ENCODE results near the gene RNASE8. TPM values are rescaled to one million over a fixed set of nuclear protein-coding genes. Genes with fewer than 3 reads are reported as not detected.

RNASE8 gene
- total RNA-seq, result not detected in 2 replicates

GRCh38 chr14:21057803-21058675 lies at the start of gene RNASE8:
TSS of gene RNASE8 (plus strand) at chr14:21057822. CDS start at chr14:21057893, 71 bp downstream.

GRCh38 chr14:21024585-21025370 lies 32.8 kb upstream of the RNASE8 start, which contains the start of gene NDRG2:
TSS of gene NDRG2 (minus strand) at chr14:21025061. CDS start at chr14:21023315, 1,746 bp downstream.

GRCh38 chr14:21029917-21030316 lies 27.7 kb upstream of the RNASE8 start, which contains the start of gene TPPP2:
TSS of gene TPPP2 (plus strand) at chr14:21030217. CDS start at chr14:21030582, 365 bp downstream.

GRCh38 chr14:21034707-21035106 lies 22.9 kb upstream of the RNASE8 start, which contains the start of gene RNASE13:
TSS of gene RNASE13 (minus strand) at chr14:21034807. CDS start at chr14:21034288, 519 bp downstream.

GRCh38 chr14:21041676-21042433 lies 15.8 kb upstream of the RNASE8 start, which contains the start of gene RNASE7:
TSS of gene RNASE7 (plus strand) at chr14:21042362. CDS start at chr14:21042993, 631 bp downstream.

GRCh38 chr14:21070083-21070609 lies 12.5 kb downstream of the RNASE8 start, which contains the start of gene ARHGEF40:
TSS of gene ARHGEF40 (plus strand) at chr14:21070304. CDS start at chr14:21070397, 93 bp downstream.

GRCh38 chr14:21098076-21098891 lies 40.7 kb downstream of the RNASE8 start, which contains the start of gene ZNF219:
TSS of gene ZNF219 (minus strand) at chr14:21098655. CDS start at chr14:21093591, 5,064 bp downstream.

GRCh38 chr14:21100931-21101330 lies 43.3 kb downstream of the RNASE8 start, which contains the start of gene TMEM253:
TSS of gene TMEM253 (plus strand) at chr14:21101066. CDS start at chr14:21101344, 278 bp downstream.

Other genes with a start within 250 kb of the RNASE8 start
- not detected in 2 replicates for gene RNASE3, start 166.4 kb upstream of the RNASE8 start, total RNA-seq
- gene RNASE2, start 102.3 kb upstream of the RNASE8 start, total RNA-seq, result not detected in 2 replicates
- gene METTL17, start 67.8 kb upstream of the RNASE8 start, total RNA-seq, result 35.6 and 45.4 TPM in 2 replicates
- gene SLC39A2, start 58.5 kb upstream of the RNASE8 start, total RNA-seq, result not detected in 2 replicates
- 1.1 TPM in 1 of 2 replicates, not detected in the other for gene NDRG2, start 32.8 kb upstream of the RNASE8 start, total RNA-seq
- gene TPPP2, start 27.6 kb upstream of the RNASE8 start, total RNA-seq, result not detected in 2 replicates
- not detected in 2 replicates for gene RNASE13, start 23.0 kb upstream of the RNASE8 start, total RNA-seq
- not detected in 2 replicates for gene RNASE7, start 15.5 kb upstream of the RNASE8 start, total RNA-seq
- gene ARHGEF40, start 12.5 kb downstream of the RNASE8 start, total RNA-seq, result 27.9 and 46.5 TPM in 2 replicates
- 10.8 and 12.9 TPM in 2 replicates for gene ZNF219, start 40.8 kb downstream of the RNASE8 start, total RNA-seq
- under 0.01 TPM in 1 of 2 replicates, not detected in the other for gene TMEM253, start 43.2 kb downstream of the RNASE8 start, total RNA-seq
- not detected in 2 replicates for gene OR5AU1, start 98.2 kb downstream of the RNASE8 start, total RNA-seq
- gene HNRNPC, start 211.6 kb downstream of the RNASE8 start, total RNA-seq, result 513 and 539 TPM in 2 replicates
- gene RPGRIP1, start 222.3 kb downstream of the RNASE8 start, total RNA-seq, result not detected in 2 replicates

Measured in subcutaneous preadipocyte (primary cell).